ENCODE measurements around the gene SLC1A3. TPM values are rescaled to one million over a fixed set of nuclear protein-coding genes. Genes with fewer than 3 reads are reported as not detected.

The SLC1A3 gene
- total and polyA plus RNA-seq, 2 of the 4 experiments (the other 2 are of a cell fraction): 0.27 to 1.3 TPM

DNA sequence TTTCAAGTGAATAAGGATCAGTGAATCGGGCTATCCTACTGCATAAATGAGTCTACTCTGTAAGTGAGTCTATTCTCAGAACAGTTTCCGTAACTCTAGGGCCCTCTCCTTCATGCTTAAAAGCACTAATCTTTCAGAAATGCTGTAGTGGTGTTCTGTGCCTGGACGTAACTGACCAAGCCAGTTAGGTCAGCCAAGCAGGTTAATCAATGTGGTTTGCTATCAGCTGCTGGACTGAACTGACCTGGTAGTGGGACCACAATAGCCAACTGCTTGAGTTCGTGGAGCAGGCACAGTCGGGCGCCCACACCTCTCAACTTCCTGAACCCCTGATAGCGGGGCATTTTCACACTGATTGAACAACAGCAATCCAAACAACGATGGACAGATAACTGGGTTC is 6.8 kb downstream of the SLC1A3 start:
- dilution Hi-C loops (cut with HindIII; ENCODE audit: low sequenced_read_pairs, unreplicated experiment): no loop called here
- H3K4me2 ChIP-seq (ENCODE audit: low read depth, low read length): no peak overlapping the region
- H3K79me1 ChIP-seq (ENCODE audit: low read depth in 1 of 2, low read length in 2 of 2): no peaks in the 10 kb centered on the region
- BruUV-seq (replicated peaks): no TSS peak
- DNase-seq (no peak), ATAC-seq (ENCODE audit: low read depth) (no peak)
- no peak overlapping the region for H3K4ac ChIP-seq (ENCODE audit: low read depth, low read length)
- no peak overlapping the region for H3K9ac ChIP-seq (ENCODE audit: low read depth, low read length)
- H2AFZ ChIP-seq (replicated peaks; ENCODE audit: low read length, poor library complexity): no peak overlapping the region
- H2BK15ac ChIP-seq (ENCODE audit: low read depth, low read length): no peak overlapping the region
- H3K56ac ChIP-seq (ENCODE audit: extremely low read depth, insufficient read depth, low read length): no peak overlapping the region
- H3K4me3 ChIP-seq (ENCODE audit: insufficient read depth, low read depth, low read length): no peak overlapping the region
- WGBS, 2 experiments (ENCODE audit: extremely low coverage in 2 of 2, insufficient read length in 1 of 2): 100% methylated on average over 1 of the region's 8 CpGs; no CpG with 5 or more reads in 1 of the 2 experiments
- H3K18ac ChIP-seq (ENCODE audit: low read depth, low read length): no peak overlapping the region
- no peak overlapping the region for H3K14ac ChIP-seq (replicated peaks; ENCODE audit: low read depth, low read length)
- H2AK9ac ChIP-seq (replicated peaks; ENCODE audit: low read depth, low read length, poor library complexity): no peak overlapping the region
- H3K27me3 ChIP-seq (ENCODE audit: control insufficient read depth, insufficient read depth, low read length): no peaks in the 10 kb centered on the region; the same call in none of the 2 replicates
- no peak overlapping the region for H3K27ac ChIP-seq (ENCODE audit: insufficient read depth, low read length)
- H3K9me1 ChIP-seq (ENCODE audit: insufficient read depth, low read length): no peaks in the 10 kb centered on the region
- H2BK120ac ChIP-seq (ENCODE audit: low read depth, low read length): no peak overlapping the region
- no peak for TF ChIP-seq RCOR1 (IDR thresholded peaks at IDR 0.05; ENCODE audit: insufficient replicate concordance, low read length)
- no peak for TF ChIP-seq MXI1 (IDR thresholded peaks at IDR 0.05; ENCODE audit: borderline replicate concordance, low read depth, low read length)
- TF ChIP-seq BHLHE40 (IDR thresholded peaks at IDR 0.05; ENCODE audit: low read depth, low read length): no peak
- no peak for TF ChIP-seq SMC3 (IDR thresholded peaks at IDR 0.05; ENCODE audit: low read depth, low read length)
- TF ChIP-seq RAD21 (IDR thresholded peaks at IDR 0.05; ENCODE audit: low read length): no peak
- no peak for TF ChIP-seq MAFK (IDR thresholded peaks at IDR 0.05; ENCODE audit: low read depth, low read length)
- TF ChIP-seq MAZ (IDR thresholded peaks at IDR 0.05; ENCODE audit: borderline replicate concordance, low read depth, low read length): no peak
- TF ChIP-seq, protein P1, sequence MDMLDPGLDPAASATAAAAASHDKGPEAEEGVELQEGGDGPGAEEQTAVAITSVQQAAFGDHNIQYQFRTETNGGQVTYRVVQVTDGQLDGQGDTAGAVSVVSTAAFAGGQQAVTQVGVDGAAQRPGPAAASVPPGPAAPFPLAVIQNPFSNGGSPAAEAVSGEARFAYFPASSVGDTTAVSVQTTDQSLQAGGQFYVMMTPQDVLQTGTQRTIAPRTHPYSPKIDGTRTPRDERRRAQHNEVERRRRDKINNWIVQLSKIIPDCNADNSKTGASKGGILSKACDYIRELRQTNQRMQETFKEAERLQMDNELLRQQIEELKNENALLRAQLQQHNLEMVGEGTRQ (IDR thresholded peaks at IDR 0.05; ENCODE audit: low read depth, low read length): no peak
- TF ChIP-seq CEBPB (IDR thresholded peaks at IDR 0.05; ENCODE audit: low read depth, low read length): no peak
- no peak for TF ChIP-seq RFX5 (IDR thresholded peaks at IDR 0.05; ENCODE audit: low read depth, low read length)
- H3K23ac ChIP-seq (ENCODE audit: low read depth, low read length): no peak overlapping the region
- H2BK20ac ChIP-seq (ENCODE audit: low read depth, low read length): no peak overlapping the region
- H4K20me1 ChIP-seq (ENCODE audit: insufficient read depth, low read length): no peaks in the 10 kb centered on the region
- intact Hi-C loops (cut with micrococcal nuclease): no loop called here
- POLR2A ChIA-PET (ENCODE audit: unreplicated experiment): no interaction called here
- H2BK5ac ChIP-seq (ENCODE audit: low read depth, low read length, poor library complexity, severe bottlenecking): no peak overlapping the region
- no peak overlapping the region for H2AK5ac ChIP-seq (ENCODE audit: low read depth, low read length)
- H3K36me3 ChIP-seq (ENCODE audit: control insufficient read depth, insufficient read depth, low read length): no peaks in the 10 kb centered on the region
- H3K4me1 ChIP-seq (ENCODE audit: control insufficient read depth, insufficient read depth, low read length): no peaks in the 10 kb centered on the region
- no peaks in the 10 kb centered on the region for H3K9me3 ChIP-seq (ENCODE audit: control insufficient read depth, insufficient read depth, low read length)
- CTCF ChIA-PET: no interaction called here
- no peak overlapping the region for H4K91ac ChIP-seq (ENCODE audit: insufficient read depth, low read depth, low read length)
- no peak overlapping the region for H4K5ac ChIP-seq (ENCODE audit: low read depth, low read length)
- in situ Hi-C loops (cut with MboI; ENCODE audit: low sequenced_read_pairs): no loop called here
- H4K8ac ChIP-seq (ENCODE audit: low read depth in 2 of 2, low read length in 2 of 2): no peak overlapping the region
